ENCODE data around the gene ABAT. TPM values are rescaled to one million over a fixed set of nuclear protein-coding genes. Genes with fewer than 3 reads are reported as not detected.

The ABAT gene
- total and polyA plus RNA-seq, 11 donors: 3.4 to 37.0 (median 12.8) TPM

DNA sequence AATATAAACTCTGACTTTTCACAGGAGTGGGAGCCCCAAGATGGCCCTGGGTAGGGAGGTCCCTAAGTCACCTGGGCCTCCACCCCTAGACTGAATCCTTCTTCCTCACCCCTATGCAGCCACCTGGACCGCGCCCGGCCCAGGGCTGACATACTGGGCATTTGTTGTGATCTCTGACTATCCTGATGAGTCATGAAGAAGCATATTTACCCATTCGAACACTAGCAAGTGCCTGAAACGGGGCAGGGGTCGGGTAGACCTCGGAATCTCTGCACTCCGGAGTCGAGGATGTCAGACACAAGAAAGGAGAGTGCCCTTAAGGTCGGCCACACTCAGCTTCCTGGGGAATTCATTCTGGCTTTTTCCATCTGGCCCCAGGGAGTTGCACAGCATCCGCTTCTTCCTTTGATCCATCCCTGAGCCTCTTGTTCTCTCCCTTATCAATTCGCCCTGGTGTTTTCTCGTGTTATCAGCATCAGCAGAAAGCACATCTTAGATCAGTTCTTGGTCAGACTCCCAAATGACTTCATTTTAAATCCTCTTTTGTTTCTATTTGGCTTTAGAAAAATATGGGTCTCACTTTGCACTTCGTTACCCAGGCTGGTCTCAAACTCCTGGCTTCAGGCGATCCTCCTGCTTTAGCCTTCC is 42.5 kb upstream of the ABAT start:
- intact Hi-C loops (cut with DNase I): no loop called here
- Histone ChIP-seq H3K36me3 (peaks cover 0 to 100% (median 94%) of the 10 kb centered on the region in 9 donors), H3K4me3 (no peak overlapping the region), H3K27ac (peak overlapping the region in 5 of 12 donors; percentile 6 to 94 (median 49)), H3K27me3 (no peaks in the 10 kb centered on the region), H3K9me3 (no peaks in the 10 kb centered on the region), H3K4me1 (peaks cover 0 to 22% (median 0%) of the 10 kb centered on the region in 12 donors)
- ATAC-seq (no peak), DNase-seq (no peak)
- 63 to 66% (median 65%) methylated on average over 14 to 15 of the region's 15 CpGs for WGBS, 4 donors
- no peak for TF ChIP-seq POLR2A (IDR thresholded peaks at IDR 0.05)
- TF ChIP-seq, protein P1, sequence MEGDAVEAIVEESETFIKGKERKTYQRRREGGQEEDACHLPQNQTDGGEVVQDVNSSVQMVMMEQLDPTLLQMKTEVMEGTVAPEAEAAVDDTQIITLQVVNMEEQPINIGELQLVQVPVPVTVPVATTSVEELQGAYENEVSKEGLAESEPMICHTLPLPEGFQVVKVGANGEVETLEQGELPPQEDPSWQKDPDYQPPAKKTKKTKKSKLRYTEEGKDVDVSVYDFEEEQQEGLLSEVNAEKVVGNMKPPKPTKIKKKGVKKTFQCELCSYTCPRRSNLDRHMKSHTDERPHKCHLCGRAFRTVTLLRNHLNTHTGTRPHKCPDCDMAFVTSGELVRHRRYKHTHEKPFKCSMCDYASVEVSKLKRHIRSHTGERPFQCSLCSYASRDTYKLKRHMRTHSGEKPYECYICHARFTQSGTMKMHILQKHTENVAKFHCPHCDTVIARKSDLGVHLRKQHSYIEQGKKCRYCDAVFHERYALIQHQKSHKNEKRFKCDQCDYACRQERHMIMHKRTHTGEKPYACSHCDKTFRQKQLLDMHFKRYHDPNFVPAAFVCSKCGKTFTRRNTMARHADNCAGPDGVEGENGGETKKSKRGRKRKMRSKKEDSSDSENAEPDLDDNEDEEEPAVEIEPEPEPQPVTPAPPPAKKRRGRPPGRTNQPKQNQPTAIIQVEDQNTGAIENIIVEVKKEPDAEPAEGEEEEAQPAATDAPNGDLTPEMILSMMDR (IDR thresholded peaks at IDR 0.05): no peak

- H3K27ac ChIP-seq: peak overlapping the region in 7 of 12 donors; percentile 13 to 94 (median 59)
- WGBS, 4 donors: 65 to 77% (median 72%) methylated on average over 5 of the region's 5 CpGs
- DNase-seq (peak in 4 of 5 donors; percentile 30 to 63 (median 42)), ATAC-seq (peak; percentile 51 to 89 (median 74))
- no peaks in the 10 kb centered on the region for H3K27me3 ChIP-seq
- TF ChIP-seq, protein P1 (IDR thresholded peaks at IDR 0.05): no peak
- TF ChIP-seq POLR2A (IDR thresholded peaks at IDR 0.05): no peak
- H3K4me1 ChIP-seq: peaks cover 0 to 22% (median 0%) of the 10 kb centered on the region in 12 donors
- H3K36me3 ChIP-seq: peaks cover 0 to 100% (median 93%) of the 10 kb centered on the region in 9 donors
- H3K9me3 ChIP-seq: no peaks in the 10 kb centered on the region
- H3K4me3 ChIP-seq: no peak overlapping the region
- intact Hi-C loops (cut with DNase I): loop anchor here in 1 of 10 donors (1.0 kb wide), 1 partner anchor 12 kb away; no protein-coding TSS in a partner anchor
Observed at GRCh38 chr16:8632675-8633182, 41.7 kb upstream of the ABAT start.

- H3K27me3 ChIP-seq: no peaks in the 10 kb centered on the region
- peaks cover 0 to 99% (median 90%) of the 10 kb centered on the region in 9 donors for H3K36me3 ChIP-seq
- intact Hi-C loops (cut with DNase I): no loop called here
- no peak overlapping the region for H3K27ac ChIP-seq
- H3K4me3 ChIP-seq: no peak overlapping the region
- no peaks in the 10 kb centered on the region for H3K9me3 ChIP-seq
- no peak for DNase-seq
- peaks cover 0 to 22% (median 0%) of the 10 kb centered on the region in 12 donors for H3K4me1 ChIP-seq
- WGBS, 4 donors: 81 to 90% (median 84%) methylated on average over 17 to 18 of the region's 18 CpGs
- no peak for TF ChIP-seq POLR2A (IDR thresholded peaks at IDR 0.05)
- TF ChIP-seq, protein P1 (IDR thresholded peaks at IDR 0.05): peak in 4 of 12 donors; percentile 21 to 37 (median 25)
- ATAC-seq: no peak
Observed at GRCh38 chr16:8634991-8635736, 39.3 kb upstream of the ABAT start.

GRCh38 chr16:8639694-8640093 is 34.7 kb upstream of the ABAT start:
- Histone ChIP-seq H3K27ac (no peak overlapping the region), H3K4me3 (no peak overlapping the region), H3K36me3 (peaks cover 2 to 93% (median 91%) of the 10 kb centered on the region in 9 donors), H3K9me3 (no peaks in the 10 kb centered on the region), H3K27me3 (no peaks in the 10 kb centered on the region), H3K4me1 (peaks cover 0 to 11% (median 0%) of the 10 kb centered on the region in 12 donors)
- TF ChIP-seq POLR2A (IDR thresholded peaks at IDR 0.05): no peak
- TF ChIP-seq, protein P1 (IDR thresholded peaks at IDR 0.05): no peak
- ATAC-seq (no peak), DNase-seq (no peak)
- 69 to 89% (median 73%) methylated on average over 11 to 13 of the region's 13 CpGs for WGBS, 4 donors
- intact Hi-C loops (cut with DNase I): no loop called here
